NB4 (cell line): ENCODE measurements around the gene FLRT2.

Experiments
- DNase-seq: peaks from one replicate; pipeline ENCODE4 v3.0.0; 2010; ENCODE audit warnings: low read depth
- H3K4me3 ChIP-seq: one replicate; pipeline ENCODE4 v1.5.1; 2011; ENCODE audit warnings: mild to moderate bottlenecking, low read depth, low read length, moderate library complexity
- MYC ChIP-seq: IDR thresholded peaks from 2 replicates; pipeline ENCODE4 v1.6.1; 2011; ENCODE audit warnings: low read depth, low read length
- POLR2A ChIP-seq: IDR thresholded peaks from 2 replicates; pipeline ENCODE4 v1.6.1; 2011; ENCODE audit warnings: mild to moderate bottlenecking; ENCODE audit not compliant: insufficient read length; ENCODE audit errors: extremely low read depth
- TF ChIP-seq, protein P1 (sequence below): IDR thresholded peaks from one replicate; pipeline ENCODE4 v1.5.1; 2012; ENCODE audit warnings: low read depth, low read length
- TF ChIP-seq, protein P2 (sequence below): IDR thresholded peaks from 2 replicates; pipeline ENCODE4 v1.6.1; 2011; ENCODE audit warnings: low read depth, low read length

FLRT2 gene

DNA sequence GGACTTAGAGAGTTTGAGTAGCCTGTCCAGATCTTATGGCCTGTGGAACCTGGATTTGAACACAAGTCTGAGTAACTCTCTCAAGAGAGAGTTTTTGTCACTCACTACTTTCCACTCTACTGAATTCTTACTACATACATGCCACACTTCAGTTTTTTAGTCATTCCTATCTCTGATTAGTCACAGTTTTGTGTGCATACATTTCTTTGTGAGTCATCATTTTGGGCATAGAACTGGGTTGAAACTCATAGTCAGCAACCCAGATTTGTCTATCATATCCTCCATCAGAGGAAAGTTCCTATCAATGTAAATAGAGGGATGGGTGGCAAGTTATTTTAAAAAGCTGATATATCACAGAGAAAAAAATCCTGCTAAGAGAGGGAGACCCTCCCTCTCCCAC is 42.9 kb downstream of the FLRT2 start:
- H3K4me3 ChIP-seq, result no peak overlapping the region
- TF ChIP-seq, protein P1, sequence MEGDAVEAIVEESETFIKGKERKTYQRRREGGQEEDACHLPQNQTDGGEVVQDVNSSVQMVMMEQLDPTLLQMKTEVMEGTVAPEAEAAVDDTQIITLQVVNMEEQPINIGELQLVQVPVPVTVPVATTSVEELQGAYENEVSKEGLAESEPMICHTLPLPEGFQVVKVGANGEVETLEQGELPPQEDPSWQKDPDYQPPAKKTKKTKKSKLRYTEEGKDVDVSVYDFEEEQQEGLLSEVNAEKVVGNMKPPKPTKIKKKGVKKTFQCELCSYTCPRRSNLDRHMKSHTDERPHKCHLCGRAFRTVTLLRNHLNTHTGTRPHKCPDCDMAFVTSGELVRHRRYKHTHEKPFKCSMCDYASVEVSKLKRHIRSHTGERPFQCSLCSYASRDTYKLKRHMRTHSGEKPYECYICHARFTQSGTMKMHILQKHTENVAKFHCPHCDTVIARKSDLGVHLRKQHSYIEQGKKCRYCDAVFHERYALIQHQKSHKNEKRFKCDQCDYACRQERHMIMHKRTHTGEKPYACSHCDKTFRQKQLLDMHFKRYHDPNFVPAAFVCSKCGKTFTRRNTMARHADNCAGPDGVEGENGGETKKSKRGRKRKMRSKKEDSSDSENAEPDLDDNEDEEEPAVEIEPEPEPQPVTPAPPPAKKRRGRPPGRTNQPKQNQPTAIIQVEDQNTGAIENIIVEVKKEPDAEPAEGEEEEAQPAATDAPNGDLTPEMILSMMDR, result no peak
- TF ChIP-seq POLR2A (no peak), MYC (no peak)
- DNase-seq, result no peak

DNA sequence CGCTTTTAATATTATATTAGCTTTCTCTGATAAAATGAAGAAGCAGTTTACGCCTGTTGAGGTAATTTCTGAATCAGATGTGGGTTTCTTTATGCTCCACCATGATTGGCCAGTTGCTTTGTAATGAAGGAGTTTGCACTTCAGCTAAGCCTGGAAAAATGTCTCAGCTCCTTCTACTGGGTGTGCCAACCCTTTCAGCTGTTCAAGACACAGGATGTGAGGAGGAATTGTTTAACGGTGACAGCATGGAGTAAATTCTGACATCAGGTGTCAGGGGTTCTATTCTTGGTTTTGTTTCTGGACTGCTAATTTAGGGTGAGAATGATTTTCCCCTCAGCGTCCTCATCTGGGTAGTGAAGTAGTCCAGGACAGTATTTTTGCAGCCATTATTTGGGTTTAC is 43.5 kb downstream of the FLRT2 start:
- TF ChIP-seq, protein P2, sequence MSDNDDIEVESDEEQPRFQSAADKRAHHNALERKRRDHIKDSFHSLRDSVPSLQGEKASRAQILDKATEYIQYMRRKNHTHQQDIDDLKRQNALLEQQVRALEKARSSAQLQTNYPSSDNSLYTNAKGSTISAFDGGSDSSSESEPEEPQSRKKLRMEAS, result no peak
- TF ChIP-seq, protein P1, result no peak
- TF ChIP-seq POLR2A (no peak), MYC (no peak)
- no peak for DNase-seq
- no peak overlapping the region for H3K4me3 ChIP-seq

DNA sequence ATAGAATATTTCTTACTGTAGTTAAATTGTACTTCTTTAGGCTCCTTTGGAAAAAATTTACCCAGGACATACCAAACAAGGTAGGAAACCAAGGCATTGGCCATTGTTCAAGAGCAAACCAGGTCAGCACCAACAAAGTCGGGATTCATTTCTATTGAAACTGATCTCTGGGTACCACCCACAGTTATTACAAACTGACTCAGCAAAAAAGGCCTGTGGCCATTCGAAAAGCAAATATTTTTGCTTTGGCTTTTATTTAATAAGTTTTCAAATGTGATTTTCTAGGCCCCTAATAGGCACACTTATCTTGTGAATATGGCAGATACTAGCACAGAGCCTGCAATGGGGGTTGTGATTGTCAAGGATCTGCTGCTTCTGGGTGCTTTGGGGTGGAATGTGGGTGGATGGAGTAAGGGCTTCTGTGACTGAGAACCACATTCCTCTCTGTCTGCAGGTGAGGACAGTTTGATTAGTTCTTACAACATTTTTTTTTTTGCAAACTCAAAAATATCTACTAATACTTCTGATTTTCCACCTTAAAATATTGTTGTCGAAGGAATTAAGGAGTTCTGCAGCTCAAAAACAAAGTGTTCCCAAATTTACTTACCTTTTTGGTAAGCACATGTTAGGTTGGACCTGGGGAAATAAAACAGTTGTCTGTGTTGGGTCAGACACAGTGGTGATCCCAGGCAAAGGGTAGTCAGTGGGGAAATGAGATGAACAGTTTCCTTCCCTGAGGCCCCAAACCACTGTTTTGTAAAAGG is 45.1 kb downstream of the FLRT2 start:
- TF ChIP-seq, protein P2, result no peak
- no peak for DNase-seq
- no peak overlapping the region for H3K4me3 ChIP-seq

DNA sequence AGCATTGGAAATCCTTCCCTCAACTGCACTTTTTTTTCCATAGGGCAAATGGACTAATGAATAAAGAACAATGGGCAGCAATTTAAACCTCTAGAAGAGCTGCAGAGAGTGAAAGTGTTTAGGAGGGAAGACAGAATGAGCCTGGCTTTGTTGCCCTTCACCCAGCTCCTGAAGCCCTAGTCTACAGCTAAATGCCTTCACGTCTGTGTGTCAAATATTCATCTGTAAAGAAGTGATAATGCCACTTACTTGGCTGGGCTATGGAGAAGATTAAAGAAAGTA is 45.6 kb downstream of the FLRT2 start:
- no peak overlapping the region for H3K4me3 ChIP-seq
- TF ChIP-seq MYC, result no peak
- no peak for TF ChIP-seq POLR2A
- TF ChIP-seq, protein P1, result no peak
- TF ChIP-seq, protein P2, result no peak
- DNase-seq, result no peak

DNA sequence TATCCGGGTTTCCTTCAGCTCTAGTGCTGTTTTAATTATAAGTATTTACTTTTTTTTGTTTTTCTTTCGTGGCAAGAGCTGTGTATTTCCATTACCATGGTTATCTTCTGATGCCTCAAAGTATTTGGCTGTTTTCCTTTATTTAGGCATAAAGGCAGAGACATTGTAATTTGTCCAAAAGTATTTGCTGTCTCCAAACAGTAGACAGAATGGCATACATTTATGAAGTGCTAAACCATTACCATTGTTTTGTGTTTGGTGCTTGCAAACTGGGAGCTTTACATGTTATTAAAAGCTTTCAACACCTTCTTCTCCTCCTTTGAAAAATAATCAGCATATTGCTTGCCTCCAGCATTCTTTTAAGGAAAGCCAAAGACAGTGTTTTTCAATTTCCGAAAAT is 46.3 kb downstream of the FLRT2 start:
- no peak for DNase-seq
- no peak overlapping the region for H3K4me3 ChIP-seq
- no peak for TF ChIP-seq POLR2A
- TF ChIP-seq, protein P1, result no peak
- no peak for TF ChIP-seq MYC
- TF ChIP-seq, protein P2, result no peak

DNA sequence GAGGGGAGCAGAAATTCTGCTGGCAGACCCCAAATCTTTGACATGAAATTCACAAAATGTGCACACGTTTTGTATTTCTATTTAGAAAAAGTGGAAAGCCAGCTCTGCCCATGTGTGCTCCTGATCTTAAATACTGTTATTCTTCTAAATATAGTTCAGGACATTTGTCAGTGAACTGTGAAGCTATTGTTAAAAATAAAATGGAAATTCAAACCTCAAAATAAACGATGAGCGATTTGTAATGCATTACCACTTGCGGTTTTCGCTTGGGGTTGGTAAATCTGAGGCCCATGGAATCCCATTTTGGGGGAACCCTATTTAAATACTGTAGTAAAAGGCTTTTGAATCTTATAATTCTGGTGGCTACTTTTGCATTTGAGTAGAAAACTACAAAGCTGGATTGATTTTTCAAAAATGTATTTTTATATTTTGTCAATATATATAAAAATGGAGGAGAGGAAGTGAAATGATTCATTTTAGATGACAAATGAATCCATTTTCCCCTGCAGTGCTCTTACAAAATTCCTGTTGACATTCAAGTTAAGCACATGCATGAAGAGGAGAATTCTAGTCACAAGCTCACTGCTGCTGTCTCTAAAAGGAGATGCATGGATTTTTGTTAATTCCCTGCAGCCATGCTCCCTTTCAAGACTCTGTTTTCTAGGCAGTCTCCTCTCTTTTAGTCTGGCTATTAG is 47.1 kb downstream of the FLRT2 start:
- H3K4me3 ChIP-seq, result no peak overlapping the region
- no peak for DNase-seq
- TF ChIP-seq, protein P1, result no peak
- TF ChIP-seq POLR2A, result no peak
